PC-9 (cell line): ENCODE data around the gene AQP12B.

Source experiments
- CTCF ChIP-seq: fragments of 200-600 bp; sonication (generic); conservative IDR thresholded peaks from 2 replicates; pipeline ENCODE4 v1.6.1; 2017; ENCODE audit warnings: mixed run types, antibody characterized with exemption, mild to moderate bottlenecking, moderate library complexity
- EZH2 ChIP-seq: fragments of 200-600 bp; sonication (generic); IDR thresholded peaks from 2 replicates; pipeline ENCODE4 v1.8.0; 2017; ENCODE audit warnings: antibody characterized with exemption, low read depth

DNA sequence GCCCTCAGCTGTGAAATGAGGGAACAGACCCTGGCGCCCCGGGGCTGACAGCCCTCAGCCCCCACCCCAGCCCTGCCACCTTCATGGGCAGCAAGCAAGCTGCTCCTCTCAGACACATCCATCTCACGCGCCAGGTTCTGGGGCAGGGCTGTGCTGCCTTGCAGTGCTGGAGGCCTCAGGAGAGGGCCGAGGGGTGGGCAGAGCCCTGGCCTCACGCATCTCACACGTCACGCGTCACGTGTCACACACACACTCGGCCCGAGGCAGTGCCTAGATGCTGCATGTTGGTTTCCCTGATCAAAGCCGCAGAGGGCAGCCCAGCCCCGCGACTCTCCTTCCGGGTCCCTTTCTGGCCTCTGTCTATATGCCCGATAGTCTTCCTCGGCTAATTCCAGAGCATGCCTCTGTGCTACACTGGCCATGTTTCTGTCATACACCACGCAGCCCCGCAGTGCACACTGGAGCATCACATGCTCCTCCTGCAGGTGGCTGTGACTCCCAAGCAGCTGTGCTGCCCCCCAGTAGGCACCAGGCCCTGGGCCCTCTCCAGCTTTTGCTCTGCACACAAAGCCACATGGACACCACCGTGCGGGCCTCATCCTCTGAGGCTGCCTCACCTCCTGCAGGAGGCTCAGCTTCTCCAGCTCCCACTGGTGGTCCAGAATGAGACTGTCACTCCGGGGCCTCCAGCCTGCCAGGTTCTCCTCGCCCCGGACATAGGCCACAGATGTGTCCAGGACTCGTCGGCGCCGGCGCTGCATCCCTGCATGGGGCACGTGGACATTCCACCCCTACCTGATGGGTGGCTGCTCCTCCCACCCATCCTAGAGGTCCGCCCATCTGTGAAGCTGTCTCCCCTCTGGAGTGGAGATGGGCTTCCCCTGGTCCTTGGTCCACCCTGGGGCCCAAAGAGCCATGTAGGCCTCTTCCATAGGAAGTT, 40.4 kb upstream of the AQP12B start:
- no peak for TF ChIP-seq EZH2
- TF ChIP-seq CTCF: no peak
